SK-N-SH (cell line): ENCODE measurements around the gene HEPACAM. TPM values are rescaled to one million over a fixed set of nuclear protein-coding genes. Genes with fewer than 3 reads are reported as not detected.
A peak's percentile ranks its signal among the peaks of the same experiment; 100 is the strongest.

Source experiments
- CTCF ChIA-PET: fragments of 300-600, 350-600 bp; formaldehyde crosslinking; extraction: SDS; loops from one replicate; lab custom pipeline; 2021; lab: Yijun Ruan, JAX
- POLR2A ChIA-PET: fragments of 350-600 bp; sonication (Branson Sonifier 250); formaldehyde crosslinking; extraction: SDS; loops from one replicate; lab custom pipeline; 2020; ENCODE audit warnings: antibody characterized with exemption, inconsistent platforms; lab: Yijun Ruan, JAX
- DNase-seq: peaks from one replicate; pipeline ENCODE4 v3.0.0; 2012
- H2AFZ ChIP-seq: fragments of 200-600 bp; sonication (generic); 2 replicates; pipeline ENCODE4 v1.8.1; 2016; ENCODE audit warnings: antibody characterized with exemption, mild to moderate bottlenecking, low read depth
- H3F3A ChIP-seq: fragments of 200-600 bp; sonication (generic); replicated peaks from 2 replicates; pipeline ENCODE3; 2016; ENCODE audit warnings: antibody characterized with exemption, mild to moderate bottlenecking; ENCODE audit not compliant: insufficient read depth
- H3K27ac ChIP-seq, 2 experiments: fragments of 200-500 bp in 1 of 2; fragments of 200-600 bp in 1 of 2; sonication (Bioruptor generic) in 1 of 2; sonication (generic), shearing (Covaris generic) in 1 of 2; 2 replicates each; pipeline versions ENCODE4 v1.5.1 to v1.6.1; 2014 to 2016; ENCODE audit warnings: low read depth in 2 of 2, inconsistent platforms in 1 of 2, low read length in 1 of 2, mild to moderate bottlenecking in 1 of 2, mixed read lengths in 1 of 2
- H3K27me3 ChIP-seq: fragments of 200-600 bp; sonication (generic), shearing (Covaris generic); 2 replicates; pipeline ENCODE4 v1.6.1; 2016; ENCODE audit warnings: mixed run types; ENCODE audit not compliant: insufficient read depth
- H3K36me3 ChIP-seq, 2 experiments: fragments of 200-500 bp in 1 of 2; fragments of 200-600 bp in 1 of 2; sonication (Bioruptor generic) in 1 of 2; sonication (generic) in 1 of 2; replicated peaks in 1 of 2; 2 replicates each; pipeline versions ENCODE3 to v1.5.1; 2014 to 2016; ENCODE audit warnings: low read length in 1 of 2, mild to moderate bottlenecking in 1 of 2; ENCODE audit not compliant: insufficient read depth in 2 of 2, control insufficient read depth in 1 of 2
- H3K4me1 ChIP-seq, 2 experiments: fragments of 200-500 bp in 1 of 2; fragments of 200-600 bp in 1 of 2; sonication (Bioruptor generic) in 1 of 2; sonication (generic), shearing (Covaris generic) in 1 of 2; 2 replicates each; pipeline versions ENCODE4 v1.5.1 to v1.6.1; 2014 to 2016; ENCODE audit warnings: low read depth in 1 of 2, low read length in 1 of 2, mixed run types in 1 of 2; ENCODE audit not compliant: insufficient read depth in 2 of 2, control insufficient read depth in 1 of 2
- H3K4me2 ChIP-seq: fragments of 200-600 bp; sonication (generic), shearing (Covaris generic); 2 replicates; pipeline ENCODE4 v1.6.1; 2017; ENCODE audit warnings: mixed run types
- H3K4me3 ChIP-seq, 2 experiments: fragments of 200-500 bp in 1 of 2; fragments of 200-600 bp in 1 of 2; sonication (Bioruptor generic) in 1 of 2; sonication (generic), shearing (Covaris generic) in 1 of 2; 2 replicates each; pipeline versions ENCODE4 v1.5.1 to v1.8.1; 2014 to 2016; ENCODE audit warnings: low read depth in 2 of 2, inconsistent platforms in 1 of 2, low read length in 1 of 2, mild to moderate bottlenecking in 1 of 2, mixed read lengths in 1 of 2, moderate library complexity in 1 of 2
- H3K79me2 ChIP-seq: fragments of 200-600 bp; sonication (generic); 2 replicates; pipeline ENCODE4 v1.8.1; 2017; ENCODE audit warnings: mild to moderate bottlenecking; ENCODE audit not compliant: insufficient read depth
- H3K9ac ChIP-seq: fragments of 200-600 bp; sonication (generic); 2 replicates; pipeline ENCODE4 v1.6.1; 2017; ENCODE audit warnings: mixed run types
- H3K9me2 ChIP-seq: fragments of 200-600 bp; sonication (generic); 2 replicates; pipeline ENCODE4 v1.6.1; 2017; ENCODE audit warnings: mixed run types
- H3K9me3 ChIP-seq: fragments of 200-600 bp; sonication (generic); 2 replicates; pipeline ENCODE4 v1.6.1; 2017; ENCODE audit warnings: mixed run types, mild to moderate bottlenecking, moderate library complexity
- H4K20me1 ChIP-seq: fragments of 200-600 bp; sonication (generic); 2 replicates; pipeline ENCODE4 v1.6.1; 2017; ENCODE audit warnings: mild to moderate bottlenecking, mixed run types; ENCODE audit not compliant: insufficient read depth
- CTCF ChIP-seq: fragments of 200-600 bp; sonication (generic); IDR thresholded peaks from 2 replicates; pipeline ENCODE4 v1.6.1; 2017; ENCODE audit warnings: antibody characterized with exemption, mild to moderate bottlenecking, moderate library complexity
- ELF1 ChIP-seq: IDR thresholded peaks from 2 replicates; pipeline ENCODE4 v1.4.0; 2012
- EP300 ChIP-seq, 2 experiments: IDR thresholded peaks; 2 replicates each; pipeline versions ENCODE4 v1.4.0 to v1.6.1; 2012; ENCODE audit warnings: borderline replicate concordance in 1 of 2, low read depth in 1 of 2, low read length in 1 of 2
- FOXJ3 ChIP-seq: sonication (generic); formaldehyde crosslinking; IDR thresholded peaks from 2 replicates; pipeline ENCODE4 v1.5.1; 2020; ENCODE audit warnings: mild to moderate bottlenecking, missing genetic modification reagents
- GATA2 ChIP-seq: sonication (generic); formaldehyde crosslinking; IDR thresholded peaks from 2 replicates; pipeline ENCODE4 v1.5.0; 2020; ENCODE audit warnings: mild to moderate bottlenecking, missing genetic modification reagents
- IRF3 ChIP-seq: fragments of 150-350 bp; IDR thresholded peaks from 2 replicates; pipeline ENCODE4 v1.6.1; 2016; ENCODE audit warnings: mild to moderate bottlenecking, low read depth, low read length
- NRF1 ChIP-seq: IDR thresholded peaks from 2 replicates; pipeline ENCODE4 v1.6.1; 2012; ENCODE audit warnings: low read depth, mild to moderate bottlenecking, low read length
- RCOR1 ChIP-seq: fragments of 150-350 bp; IDR thresholded peaks from 2 replicates; pipeline ENCODE4 v1.6.1; 2017; ENCODE audit warnings: antibody characterized with exemption, low read length
- RFX5 ChIP-seq: IDR thresholded peaks from 2 replicates; pipeline ENCODE4 v1.6.1; 2012; ENCODE audit warnings: mild to moderate bottlenecking, improper control_type of control experiment, low read length
- RXRA ChIP-seq: IDR thresholded peaks from 2 replicates; pipeline ENCODE4 v1.4.0; 2012; ENCODE audit warnings: low read depth, mild to moderate bottlenecking, borderline replicate concordance
- SIN3A ChIP-seq: IDR thresholded peaks from 2 replicates; pipeline ENCODE4 v1.6.1; 2012; ENCODE audit warnings: low read depth, mild to moderate bottlenecking, low read length, moderate library complexity, borderline replicate concordance
- USF1 ChIP-seq: IDR thresholded peaks from 2 replicates; pipeline ENCODE4 v1.4.0; 2012; ENCODE audit warnings: low read depth, borderline replicate concordance
- WGBS: methylation state at CpG from one replicate; pipeline ENCODE4 v1.1.6; 2017; ENCODE audit warnings: low lambda C conversion rate; 5-methylcytosine and 5-hydroxymethylcytosine counted together
- polyA plus RNA-seq, 3 experiments: library from polyadenylated mRNA; depleted of rRNA; stranded (reverse); fragments of >200 nt; gene quantifications; 2 replicates each; pipeline ENCODE4 v1.2.3, GENCODE V29; 2012
- TF ChIP-seq, protein P1 (sequence below): IDR thresholded peaks from 2 replicates; pipeline ENCODE4 v1.4.0; 2012; ENCODE audit warnings: low read depth
- TF ChIP-seq, protein P2 (sequence below): IDR thresholded peaks from 2 replicates; pipeline ENCODE4; 2012

HEPACAM gene
- polyA plus RNA-seq, 1 of the 3 experiments (the other 2 are of a cell fraction): not detected

DNA sequence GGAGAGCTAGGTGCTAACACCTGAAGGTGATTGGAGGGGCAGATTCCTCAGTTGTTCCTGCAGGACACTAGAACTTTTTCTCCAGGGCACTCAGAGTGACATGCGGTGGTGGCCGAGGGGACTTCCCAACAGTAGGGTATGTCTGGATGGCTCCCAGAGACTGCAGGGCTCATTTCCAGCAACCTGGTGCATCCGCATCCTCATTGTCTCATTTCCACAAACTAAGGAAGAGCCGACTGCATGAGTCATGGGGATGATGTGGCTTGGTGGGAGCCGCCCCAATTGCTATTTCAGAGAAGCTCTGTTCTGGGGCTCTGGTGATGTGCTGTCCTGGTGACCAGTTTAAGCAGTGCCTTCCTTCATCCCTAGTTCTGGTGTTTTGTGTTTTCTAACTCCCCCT, 35.4 kb downstream of the HEPACAM start (continued):
- TF ChIP-seq IRF3 (no peak), RFX5 (no peak), EP300 (IDR thresholded peaks at IDR 0.05; ENCODE audit: borderline replicate concordance in 1 of 2, low read depth in 1 of 2, low read length in 1 of 2) (peak in 1 of 2 experiments; percentile 74; a peak in 1 of 4 replicates), RCOR1 (no peak), NRF1 (no peak), GATA2 (no peak), RXRA (no peak)
- TF ChIP-seq, protein P1, sequence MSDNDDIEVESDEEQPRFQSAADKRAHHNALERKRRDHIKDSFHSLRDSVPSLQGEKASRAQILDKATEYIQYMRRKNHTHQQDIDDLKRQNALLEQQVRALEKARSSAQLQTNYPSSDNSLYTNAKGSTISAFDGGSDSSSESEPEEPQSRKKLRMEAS: 0 out of 2 replicates have a peak, but pooled peaks have one; percentile 77
- TF ChIP-seq, protein P2, sequence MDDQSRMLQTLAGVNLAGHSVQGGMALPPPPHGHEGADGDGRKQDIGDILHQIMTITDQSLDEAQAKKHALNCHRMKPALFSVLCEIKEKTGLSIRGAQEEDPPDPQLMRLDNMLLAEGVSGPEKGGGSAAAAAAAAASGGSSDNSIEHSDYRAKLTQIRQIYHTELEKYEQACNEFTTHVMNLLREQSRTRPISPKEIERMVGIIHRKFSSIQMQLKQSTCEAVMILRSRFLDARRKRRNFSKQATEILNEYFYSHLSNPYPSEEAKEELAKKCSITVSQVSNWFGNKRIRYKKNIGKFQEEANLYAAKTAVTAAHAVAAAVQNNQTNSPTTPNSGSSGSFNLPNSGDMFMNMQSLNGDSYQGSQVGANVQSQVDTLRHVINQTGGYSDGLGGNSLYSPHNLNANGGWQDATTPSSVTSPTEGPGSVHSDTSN: peak; percentile 37
- TF ChIP-seq, all 33 proteins: peak for 11

DNA sequence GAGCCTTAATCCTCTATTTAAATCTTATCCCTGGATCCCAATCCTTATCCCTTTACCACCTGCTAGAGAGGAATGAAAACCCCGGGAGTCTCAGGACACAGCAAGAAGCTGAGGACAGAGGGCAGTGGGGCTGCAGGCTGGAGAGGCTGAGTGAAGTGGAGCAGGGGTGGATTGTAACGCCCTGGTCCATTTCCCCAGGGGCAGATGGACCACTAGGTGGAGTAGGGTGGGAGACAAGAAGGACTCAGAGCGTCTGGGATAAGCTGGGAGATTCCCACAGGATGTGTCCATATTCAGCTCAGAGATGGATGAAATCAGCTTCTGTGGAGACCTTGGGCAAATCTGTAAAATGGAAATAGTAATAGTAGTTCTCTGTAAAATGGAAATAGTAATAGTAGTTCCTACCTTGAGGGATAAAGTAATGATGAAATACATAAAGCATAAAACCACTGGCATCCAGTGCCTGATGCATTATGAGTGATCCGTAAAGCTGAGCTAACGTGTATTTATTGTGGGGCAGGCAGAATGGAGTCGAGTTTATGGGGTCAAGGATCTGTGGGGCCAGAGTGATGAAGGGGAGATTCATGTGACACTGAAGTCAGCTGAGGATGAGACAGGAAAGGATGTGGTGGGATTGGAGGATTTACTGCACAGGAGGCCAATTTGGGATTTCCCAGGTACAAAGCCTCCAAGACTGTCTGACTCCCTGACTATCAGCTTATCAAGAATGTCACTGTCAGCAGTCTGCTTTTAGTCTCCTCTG, 36.3 kb downstream of the HEPACAM start:
- Histone ChIP-seq H3K4me1 (peaks cover 4 to 34% of the 10 kb centered on the region in 2 experiments; a peak in 3 of 4 replicates), H4K20me1 (no peaks in the 10 kb centered on the region), H3K36me3 (no peaks in the 10 kb centered on the region), H2AFZ (peak overlapping the region; percentile 64), H3K9ac (peak overlapping the region; percentile 64), H3K27me3 (no peaks in the 10 kb centered on the region), H3K9me2 (no peaks in the 10 kb centered on the region), H3K9me3 (no peaks in the 10 kb centered on the region), H3K4me3 (no peak overlapping the region), H3K27ac (peak overlapping the region; percentile 78 to 96; a peak in 3 of 4 replicates), H3K4me2 (peak overlapping the region; percentile 56), H3F3A (peaks cover 37% of the 10 kb centered on the region), H3K79me2 (no peaks in the 10 kb centered on the region)
- CTCF ChIA-PET: interaction anchor here (1.0 to 1.5 kb wide), 4 partner anchors 18 to 63 kb away, joined by 3 to 4 read pairs (median 4); no protein-coding TSS in a partner anchor
- 62% methylated on average over 6 of the region's 6 CpGs for WGBS
- TF ChIP-seq USF1: no peak
- no peak for TF ChIP-seq SIN3A
- TF ChIP-seq ELF1: no peak
- no peak for TF ChIP-seq FOXJ3
- peak; percentile 34; the same call in 1 of the 2 replicates for TF ChIP-seq CTCF
- peak; percentile 29 for DNase-seq
- POLR2A ChIA-PET: no interaction called here
